EH (cell line): ENCODE measurements around the gene MS4A10.
A peak's percentile ranks its signal among the peaks of the same experiment; 100 is the strongest.

ENCODE experiments used
- DNase-seq: peaks from one replicate; pipeline ENCODE4 v3.0.0-alpha.2; 2015; ENCODE audit warnings: low read depth

Gene MS4A10

GRCh38 chr11:60830478-60831142, 45.5 kb downstream of the MS4A10 start:
- no peak for DNase-seq

GRCh38 chr11:60831143-60831500, 46.0 kb downstream of the MS4A10 start:
- DNase-seq: peak; percentile 76

- peak; percentile 53 for DNase-seq
Measured at GRCh38 chr11:60831501-60832079, 46.5 kb downstream of the MS4A10 start.

- DNase-seq: no peak
Measured at GRCh38 chr11:60834742-60835533, 49.8 kb downstream of the MS4A10 start.

- peak; percentile 8 for DNase-seq
Measured at GRCh38 chr11:60835534-60835846, 50.4 kb downstream of the MS4A10 start.

- no peak for DNase-seq
Measured at GRCh38 chr11:60836866-60837515, 51.9 kb downstream of the MS4A10 start.

- peak; percentile 38 for DNase-seq
Measured at GRCh38 chr11:60838132-60838531, 53.0 kb downstream of the MS4A10 start.

GRCh38 chr11:60840470-60841430, 55.6 kb downstream of the MS4A10 start:
- peak; percentile 96 for DNase-seq

GRCh38 chr11:60841797-60842667, 56.9 kb downstream of the MS4A10 start, which contains the start of gene CCDC86:
Gene CCDC86 (plus strand): TSS chr11:60842113. CDS start chr11:60842125, 12 bp downstream.
- DNase-seq: peak; percentile 94

GRCh38 chr11:60842668-60843600, 57.8 kb downstream of the MS4A10 start:
- DNase-seq: peak; percentile 10

GRCh38 chr11:60844045-60844869, 59.1 kb downstream of the MS4A10 start:
- peak; percentile 11 for DNase-seq

- no peak for DNase-seq
Measured at GRCh38 chr11:60844870-60845221, 59.7 kb downstream of the MS4A10 start.

- DNase-seq: no peak
Measured at GRCh38 chr11:60845338-60845737, 60.2 kb downstream of the MS4A10 start.

- no peak for DNase-seq
Measured at GRCh38 chr11:60847281-60847680, 62.1 kb downstream of the MS4A10 start.

GRCh38 chr11:60847896-60848295, 62.8 kb downstream of the MS4A10 start:
- DNase-seq: no peak

- no peak for DNase-seq
Measured at GRCh38 chr11:60848714-60849151, 63.6 kb downstream of the MS4A10 start.

GRCh38 chr11:60849641-60850520, 64.7 kb downstream of the MS4A10 start:
- DNase-seq: no peak
